GM19239 (cell line): Measurements from ENCODE around the gene ATP2B3.

Source experiments
- DNase-seq: peaks from one replicate; pipeline ENCODE4 v3.0.0; 2011; ENCODE audit warnings: low spot score; ENCODE audit not compliant: insufficient read length
- FAIRE-seq: peaks from 2 replicates; lab custom pipeline; 2011; peaks lifted over from hg19 to GRCh38; lab: Jason Lieb, UNC

The ATP2B3 gene

DNA sequence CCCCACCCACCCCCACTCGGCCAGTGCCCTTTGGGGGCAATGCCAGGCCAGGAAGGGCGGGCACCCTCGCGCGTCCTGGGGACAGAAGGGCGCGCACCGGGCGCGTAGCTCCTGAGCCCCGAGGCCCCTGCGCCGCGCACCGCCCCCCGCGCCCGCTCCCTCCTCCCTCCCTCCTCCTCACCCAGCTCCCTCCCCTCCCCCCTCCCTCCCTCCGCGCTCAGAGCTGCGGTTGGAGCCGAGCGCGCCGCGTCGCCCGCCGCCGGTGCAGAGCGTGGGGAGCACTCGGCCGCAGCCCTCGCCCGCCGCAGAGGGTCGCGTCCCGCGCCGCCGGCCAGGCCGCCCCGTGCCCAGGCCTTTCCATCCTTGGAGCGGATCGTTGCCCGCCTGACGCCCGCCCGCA is at the start of gene ATP2B3:
TSS of gene ATP2B3 (plus strand) at position 220 of the 400 bp plus-strand sequence. CDS start 18,606 bp downstream, outside the sequence.
- no peak for DNase-seq
- FAIRE-seq: no peak

DNA sequence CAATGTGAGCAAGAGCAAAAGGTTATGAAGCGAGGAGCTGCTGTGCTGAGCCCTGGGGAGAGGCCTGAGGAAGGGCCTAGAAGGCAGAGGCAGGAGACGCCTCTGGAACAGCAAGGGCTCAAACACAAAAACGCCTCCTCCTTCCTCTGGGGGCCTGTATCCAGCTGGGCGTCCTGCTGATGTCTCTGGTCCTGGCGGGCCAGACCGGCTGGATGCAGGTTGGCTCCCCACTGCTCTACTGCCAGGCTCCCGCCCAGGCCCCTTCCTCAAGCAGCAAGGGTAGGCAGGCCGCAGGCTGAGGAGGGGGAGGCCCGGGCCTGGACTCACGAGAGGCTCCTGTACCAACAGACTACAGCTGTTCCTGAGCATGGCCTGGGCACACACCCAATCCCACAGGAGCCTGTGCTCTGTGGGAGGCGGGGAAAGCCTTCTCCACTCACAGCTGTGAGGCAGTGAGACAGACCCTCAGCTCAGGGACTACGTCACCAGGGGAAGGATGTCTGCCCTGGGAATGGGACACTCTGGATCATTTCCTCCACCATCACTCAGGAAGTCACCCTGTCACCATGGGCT is 49.3 kb upstream of the ATP2B3 start:
- DNase-seq: no peak

DNA sequence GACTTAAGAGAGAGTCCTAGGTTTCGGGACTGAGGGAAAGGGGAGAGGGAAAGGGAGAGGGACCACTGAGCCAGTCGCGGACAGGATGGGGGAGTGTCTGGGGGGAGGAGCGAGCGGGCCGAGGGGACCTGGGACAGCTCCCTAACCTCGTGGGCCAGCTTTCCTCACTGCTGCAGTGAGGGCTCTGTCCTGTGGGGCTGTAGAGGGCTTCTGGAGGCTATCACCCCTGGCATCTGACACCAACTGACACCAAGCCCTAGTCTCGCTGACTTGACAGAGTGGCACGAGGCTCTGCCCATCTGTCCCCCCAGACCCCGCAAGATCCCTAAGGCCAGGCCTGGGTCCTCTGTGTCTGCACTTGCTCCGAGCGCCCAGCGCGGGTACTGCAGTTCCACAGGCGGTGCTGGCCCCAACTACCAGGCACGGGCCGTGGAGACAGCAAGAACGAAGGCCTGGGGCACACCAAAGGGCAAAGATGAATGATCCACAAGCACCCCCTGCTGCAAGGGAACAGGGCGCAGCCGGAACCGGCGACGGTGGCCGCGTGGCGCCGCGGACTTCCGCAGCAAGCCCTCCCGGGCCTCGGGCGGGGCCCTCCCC is 47.5 kb upstream of the ATP2B3 start:
- peak; percentile 52 for FAIRE-seq
- DNase-seq: no peak

More for the DNA sequence above, 49.3 kb upstream of the ATP2B3 start:
- no peak for FAIRE-seq

DNA sequence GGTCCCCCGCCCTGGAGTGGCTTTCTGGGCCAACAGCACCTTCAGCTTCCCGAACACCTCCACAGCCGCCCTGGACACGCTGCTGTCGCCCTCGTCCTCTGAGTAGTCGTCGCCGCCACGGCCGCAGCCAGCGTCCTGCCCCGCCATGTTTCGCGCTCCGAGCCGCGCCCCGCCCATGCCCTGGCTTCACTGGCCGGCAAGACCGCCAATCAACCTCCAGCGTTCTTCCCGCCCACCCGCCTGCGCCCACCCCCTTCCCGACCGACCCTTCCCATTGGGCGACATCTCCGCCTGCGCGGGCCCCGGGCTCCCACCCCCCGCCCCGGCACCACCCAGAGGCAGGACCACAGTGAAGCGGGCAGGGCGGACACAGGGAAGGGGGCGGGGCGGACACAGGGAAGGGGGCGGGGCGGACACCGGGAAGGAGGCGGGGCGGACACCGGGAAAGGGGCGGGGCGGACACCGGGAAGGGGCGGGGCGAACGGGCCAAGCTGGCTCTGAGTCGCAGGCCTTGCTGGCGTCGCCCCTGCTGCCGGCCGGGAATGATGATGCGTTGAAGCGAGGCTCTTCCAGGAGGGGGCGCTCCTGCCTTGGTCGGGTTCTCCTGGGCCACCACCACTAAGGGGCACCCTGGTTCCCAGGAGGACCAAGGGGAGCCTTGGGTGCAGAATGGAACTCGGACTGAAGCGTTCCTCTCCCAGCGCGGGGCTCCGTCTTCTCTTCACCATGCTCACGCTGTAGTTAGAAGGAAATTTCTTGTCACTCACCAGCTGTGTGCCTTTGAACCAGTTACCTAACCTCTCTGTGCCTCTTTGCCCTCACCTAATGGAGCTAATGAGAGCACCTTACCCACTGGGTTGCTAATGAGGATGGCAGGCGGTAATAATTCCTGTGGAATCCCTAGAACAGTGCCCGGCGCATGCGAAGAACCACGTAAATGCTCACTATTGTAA is 46.8 kb upstream of the ATP2B3 start, which contains the start of gene HAUS7:
TSS of gene HAUS7 (minus strand) at position 166 of the 953 bp plus-strand sequence. CDS start at position 147, 19 bp downstream.
- DNase-seq (peak; percentile 91), FAIRE-seq (peak; percentile 88)

DNA sequence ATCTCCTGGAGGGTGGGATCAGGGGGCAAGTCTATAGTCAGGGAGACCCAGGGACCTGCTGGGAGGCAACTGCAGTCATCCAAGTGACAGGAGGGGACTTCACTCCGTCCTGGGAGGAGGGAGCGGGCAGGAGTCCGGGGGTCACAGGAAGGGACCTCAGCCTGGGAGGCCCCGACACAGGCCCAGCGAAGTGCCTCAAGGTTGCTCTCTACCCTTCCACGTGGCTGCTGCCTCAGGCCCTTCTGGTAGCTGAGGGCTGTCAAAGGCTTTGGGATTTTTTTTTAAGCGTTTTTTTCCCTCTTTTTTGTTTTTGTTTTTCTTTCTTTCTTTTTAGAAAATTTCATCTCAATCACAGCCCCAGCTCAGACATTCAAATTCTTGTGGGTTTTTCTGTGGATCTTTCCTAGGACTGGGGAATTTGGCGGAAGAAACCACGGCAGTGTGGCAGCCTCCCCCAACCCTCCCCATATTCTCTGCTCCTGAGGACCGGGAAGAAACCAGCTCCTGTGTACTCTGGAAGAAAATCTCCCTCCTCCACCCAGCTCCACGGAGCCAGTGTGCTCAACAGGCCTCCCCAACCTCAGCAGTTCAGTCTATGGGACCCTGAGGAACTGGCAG is 45.7 kb upstream of the ATP2B3 start:
- peak; percentile 48 for FAIRE-seq
- no peak for DNase-seq

DNA sequence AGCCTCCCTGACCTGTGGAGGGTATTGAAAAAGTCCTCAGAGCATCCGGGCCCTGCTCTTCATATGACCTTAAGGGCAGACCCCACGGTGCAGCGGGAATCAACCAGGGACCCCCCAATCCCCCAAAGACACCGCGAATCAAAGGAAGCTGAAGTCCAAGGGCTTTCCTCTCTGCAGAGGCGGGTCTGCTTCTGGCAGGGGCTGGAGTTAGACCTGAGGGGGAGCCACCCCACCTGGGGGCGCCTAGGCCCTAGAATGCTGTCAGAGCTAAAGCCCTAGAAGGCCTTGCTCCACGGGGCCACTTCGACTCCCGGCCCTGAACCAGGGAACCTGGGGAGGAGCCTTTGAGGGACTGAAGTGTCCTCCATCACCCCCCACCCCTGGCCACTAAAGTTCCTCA is 44.3 kb upstream of the ATP2B3 start:
- DNase-seq (no peak), FAIRE-seq (no peak)

DNA sequence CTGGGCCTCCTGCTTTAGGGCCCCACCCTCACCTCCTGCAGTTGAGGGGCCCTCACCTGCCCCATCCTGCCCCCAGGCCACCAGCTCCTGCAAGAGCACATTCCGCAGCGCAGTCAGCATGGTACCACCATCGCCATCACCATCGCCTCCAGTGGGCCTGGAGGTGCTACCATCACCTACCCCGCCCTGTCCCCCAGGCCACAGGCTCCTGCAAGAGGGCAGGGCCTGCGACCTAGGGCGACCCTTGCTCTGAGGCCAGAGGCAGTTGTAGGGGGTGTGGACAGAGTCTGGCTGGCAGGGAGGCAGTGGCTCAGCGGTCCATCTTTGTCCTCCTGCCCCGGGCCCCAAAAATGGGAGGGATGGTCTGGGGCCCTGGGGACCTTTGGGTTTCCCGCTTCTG is 43.2 kb upstream of the ATP2B3 start:
- no peak for FAIRE-seq
- no peak for DNase-seq

DNA sequence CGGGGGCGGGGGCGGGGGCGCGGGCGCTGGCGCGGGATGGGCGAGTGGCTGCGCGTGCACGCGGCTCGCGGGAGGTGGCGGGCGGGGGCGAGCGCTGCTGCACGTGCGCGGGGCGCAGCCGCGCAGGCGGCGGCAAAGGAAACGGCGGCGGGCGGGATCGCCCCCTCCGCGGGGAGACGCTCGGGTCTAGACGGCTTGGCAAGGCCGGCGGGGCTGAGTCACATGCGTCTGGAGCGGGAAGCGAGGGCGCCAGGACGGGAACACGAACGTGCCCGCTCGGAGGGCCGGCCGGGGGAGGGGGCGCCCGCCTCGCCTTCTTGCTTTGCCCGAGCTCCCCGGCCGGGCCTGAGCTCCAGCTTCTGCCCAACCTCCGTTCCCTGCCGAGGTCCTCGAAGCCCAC is 42.7 kb upstream of the ATP2B3 start:
- DNase-seq (no peak), FAIRE-seq (no peak)

DNA sequence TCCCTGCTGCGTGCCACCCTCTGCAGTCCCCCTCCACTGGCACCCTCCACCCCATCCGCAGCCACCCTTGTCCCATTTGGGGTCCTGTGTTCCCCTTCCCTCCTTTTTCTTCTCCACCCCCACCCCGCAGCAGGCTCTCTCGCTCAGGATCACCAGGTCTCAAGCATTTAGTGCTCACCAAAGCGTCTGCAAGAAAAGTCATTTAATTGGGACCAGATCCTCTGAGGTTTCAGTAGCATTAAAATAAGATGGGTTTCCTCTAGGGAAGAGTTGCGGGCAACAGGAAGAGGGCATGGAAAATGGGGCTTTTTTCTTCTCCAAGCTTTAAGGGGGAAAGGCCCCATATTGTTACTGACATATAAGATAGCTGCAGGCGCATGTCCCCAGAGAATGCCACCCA is 42.2 kb upstream of the ATP2B3 start:
- DNase-seq: no peak
- no peak for FAIRE-seq

DNA sequence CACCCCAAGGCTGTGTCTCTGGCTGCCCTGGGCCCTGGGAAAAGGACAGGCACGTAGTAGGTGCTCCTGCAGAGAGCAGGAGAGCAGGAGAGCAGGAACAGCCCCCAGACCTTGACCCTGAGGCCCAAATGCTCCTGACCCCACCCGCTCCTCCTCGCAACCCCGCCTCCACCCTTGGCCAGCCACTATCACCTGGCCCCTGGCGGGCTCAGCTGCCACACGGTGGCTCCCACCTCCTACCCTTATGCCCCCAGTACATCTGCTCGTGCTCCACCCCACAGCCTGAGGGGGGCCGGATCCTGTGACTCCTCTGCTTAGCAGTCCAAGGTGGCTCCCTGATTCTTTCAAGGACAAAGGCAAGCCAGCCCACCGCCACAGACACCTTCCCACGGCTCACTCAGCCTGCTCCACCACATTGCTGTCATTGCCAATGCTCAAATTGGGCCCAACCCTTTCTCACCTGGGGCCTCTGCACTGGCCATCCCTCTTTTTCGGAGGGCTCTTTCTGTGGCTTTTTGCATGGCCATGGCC is 41.6 kb upstream of the ATP2B3 start:
- DNase-seq (no peak), FAIRE-seq (no peak)

DNA sequence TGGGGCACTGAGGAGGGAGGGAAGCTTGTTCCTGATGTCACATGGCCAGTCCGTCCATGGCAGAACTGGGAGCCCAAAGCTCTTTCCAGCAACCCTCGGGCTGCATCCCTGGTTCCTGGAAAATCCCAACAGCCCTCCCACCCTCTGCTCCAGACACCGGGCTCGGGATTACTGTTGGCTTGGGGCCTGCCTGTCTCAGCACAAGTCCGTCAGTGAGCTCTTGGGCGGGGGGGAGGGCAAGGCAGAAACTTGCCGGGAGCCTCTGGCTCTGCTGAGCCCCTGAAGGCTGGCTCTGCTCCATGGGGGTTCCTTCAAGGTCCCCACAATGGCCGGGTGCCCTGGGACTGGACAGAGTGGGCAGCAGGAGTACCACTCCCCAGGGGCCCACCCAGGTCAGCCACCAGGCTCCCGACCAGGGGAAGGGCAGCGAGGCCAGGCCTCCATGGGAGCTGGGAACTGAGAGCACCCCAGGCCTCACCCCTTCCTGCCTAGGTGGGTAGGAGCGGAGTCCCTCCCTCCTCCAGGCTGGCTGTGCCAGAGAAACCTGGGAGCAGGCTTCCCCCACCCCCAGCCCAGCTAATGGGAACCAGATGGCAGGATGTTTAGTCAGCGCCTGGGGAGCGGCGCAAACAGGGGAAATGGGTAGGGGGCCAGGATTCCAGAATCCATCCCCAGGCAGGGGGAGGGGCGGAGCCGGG is 40.6 kb upstream of the ATP2B3 start:
- FAIRE-seq (no peak), DNase-seq (no peak)

DNA sequence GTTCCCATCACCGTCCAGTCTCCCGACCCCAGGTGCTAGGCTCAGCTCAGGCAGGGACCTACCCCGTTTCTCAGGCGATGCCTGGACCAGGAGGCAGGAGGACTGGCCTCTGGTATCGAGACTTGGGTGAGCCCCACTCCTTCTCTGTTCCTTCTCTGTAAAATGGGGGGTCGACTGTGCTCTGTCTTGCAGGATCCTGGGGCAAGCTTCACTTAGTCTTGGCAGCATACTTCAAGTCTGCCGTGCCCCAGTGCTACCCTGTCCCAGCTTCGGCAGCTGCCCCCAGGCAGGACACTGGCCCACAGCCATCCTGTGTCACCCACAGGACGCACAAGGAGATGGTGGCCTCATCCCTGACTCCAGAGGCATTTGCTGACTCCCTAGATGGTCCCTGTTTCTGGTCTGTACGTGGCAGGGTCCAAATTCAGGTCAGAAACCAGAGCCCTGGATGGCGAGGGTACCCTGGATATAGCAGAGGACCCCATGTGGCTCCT is 40.0 kb upstream of the ATP2B3 start:
- no peak for DNase-seq
- no peak for FAIRE-seq

DNA sequence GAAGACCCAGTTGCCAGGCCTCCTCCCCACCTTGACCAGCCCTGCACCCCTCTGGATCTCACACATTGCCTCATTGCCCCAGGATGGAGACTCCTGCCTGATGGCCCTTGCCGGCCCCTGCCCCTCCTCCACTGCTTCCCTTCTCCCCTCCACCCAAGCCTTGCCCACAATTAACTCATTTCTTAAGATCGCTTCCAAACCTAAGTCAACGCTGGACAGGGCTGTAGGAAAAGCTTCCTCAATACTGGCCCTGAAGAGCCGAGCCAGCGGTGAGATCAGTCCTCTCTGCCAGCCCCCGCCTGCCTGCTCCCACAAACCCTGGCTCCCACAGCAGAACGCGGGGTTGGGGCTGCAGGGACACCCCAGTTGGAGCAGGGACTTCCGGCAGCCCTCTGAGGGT is 39.5 kb upstream of the ATP2B3 start:
- FAIRE-seq (no peak), DNase-seq (no peak)

DNA sequence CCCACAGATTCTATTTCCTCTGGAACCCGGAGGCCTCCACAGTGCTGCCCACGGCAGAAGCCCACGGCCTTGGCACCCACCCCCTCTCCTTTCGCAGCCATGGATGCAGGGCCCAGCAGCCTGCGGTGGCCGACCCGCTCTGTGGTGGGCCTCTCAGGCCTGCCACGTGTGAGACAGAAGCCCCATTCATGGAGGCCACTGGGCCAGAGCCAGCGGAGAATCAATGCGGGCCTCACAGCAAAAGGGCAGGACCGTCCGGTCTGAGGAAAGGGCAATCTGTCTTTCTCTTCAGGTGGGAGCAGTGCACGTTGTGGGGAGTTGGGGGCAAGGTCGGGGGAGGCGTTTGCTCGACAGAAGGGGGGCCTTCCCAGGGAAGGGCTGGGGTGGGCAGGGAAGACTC is 38.7 kb upstream of the ATP2B3 start:
- DNase-seq (no peak), FAIRE-seq (no peak)

DNA sequence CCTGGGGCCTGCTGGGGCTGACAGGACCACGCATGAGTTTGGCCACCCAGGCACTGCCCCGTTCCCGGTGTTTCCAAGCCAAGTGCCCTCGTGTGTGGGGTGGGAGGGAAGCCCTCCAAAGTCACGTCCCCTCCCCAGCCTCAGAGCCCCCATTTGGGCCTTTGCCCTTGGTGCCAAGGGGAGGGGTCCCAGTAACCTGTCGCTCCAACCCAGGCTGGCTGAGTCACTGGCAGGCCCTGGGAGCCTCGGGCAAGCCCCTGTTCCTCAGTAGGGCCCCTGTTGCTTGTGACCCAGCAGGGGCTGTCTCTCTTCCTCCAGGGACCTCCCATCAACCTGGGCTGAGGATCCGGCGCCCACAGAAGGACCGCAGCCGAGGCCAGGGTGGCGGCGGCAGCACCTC is 36.4 kb upstream of the ATP2B3 start:
- DNase-seq: no peak
- FAIRE-seq: no peak

DNA sequence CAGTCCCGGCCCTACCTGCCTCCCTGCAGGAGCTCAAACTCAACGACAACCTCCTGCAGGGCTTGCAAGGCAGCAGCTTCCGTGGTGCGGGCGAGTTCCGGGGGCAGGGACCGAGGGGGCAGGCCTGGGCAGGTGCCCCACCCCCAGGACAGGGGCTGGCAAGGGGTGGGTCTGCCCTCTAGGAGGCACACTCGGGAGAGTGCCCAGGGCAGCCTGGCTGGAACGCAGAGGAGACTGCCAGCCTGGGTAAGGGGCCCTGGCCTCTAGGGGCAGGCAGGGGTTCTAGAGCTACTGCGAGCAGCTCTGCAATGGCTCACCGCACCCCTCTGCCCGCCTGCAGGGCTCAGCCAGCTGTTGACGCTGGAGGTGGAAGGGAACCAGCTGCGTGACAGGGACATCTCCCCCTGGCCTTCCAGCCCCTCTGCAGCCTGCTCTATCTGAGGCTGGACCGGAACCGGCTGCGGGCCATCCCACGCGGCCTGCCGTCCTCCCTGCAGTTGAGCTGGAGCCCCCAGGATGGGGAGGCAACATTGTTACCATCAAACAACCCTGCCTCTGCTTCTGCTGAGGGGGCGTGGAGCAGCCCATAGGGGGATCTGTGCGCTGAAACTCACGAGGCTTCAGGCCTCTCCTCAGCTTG is 34.9 kb upstream of the ATP2B3 start:
- DNase-seq (no peak), FAIRE-seq (no peak)

DNA sequence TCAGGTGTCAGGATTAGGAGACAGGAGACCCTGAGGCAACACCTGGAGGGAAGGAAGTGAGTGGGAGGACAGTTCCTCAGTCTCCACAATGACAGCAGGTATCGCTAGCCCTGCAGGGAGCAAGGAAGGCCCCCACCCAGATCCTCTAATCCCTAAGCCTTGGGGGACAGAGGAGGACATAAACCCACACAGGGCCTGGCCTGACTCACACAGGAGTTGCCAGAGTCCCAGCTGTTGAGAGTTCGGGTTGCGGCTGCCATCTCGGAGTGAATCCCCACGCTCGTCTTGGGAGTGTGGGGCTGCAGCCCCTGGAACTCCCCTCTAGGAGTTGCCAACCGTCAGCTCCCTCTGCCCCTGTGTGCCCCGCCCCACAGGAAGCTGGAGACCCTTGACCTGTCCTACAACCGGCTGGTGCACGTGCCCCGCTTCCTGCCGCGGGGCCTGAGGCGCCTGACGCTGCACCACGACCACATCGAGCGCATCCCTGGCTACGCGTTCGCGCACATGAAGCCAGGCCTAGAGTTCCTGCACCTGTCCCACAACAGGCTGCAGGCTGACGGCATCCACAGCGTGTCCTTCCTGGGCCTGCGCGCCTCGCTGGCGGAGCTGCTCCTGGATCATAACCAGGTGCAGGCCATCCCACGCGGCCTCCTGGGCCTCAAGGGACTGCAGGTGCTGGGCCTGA is 31.9 kb upstream of the ATP2B3 start:
- FAIRE-seq (no peak), DNase-seq (no peak)

DNA sequence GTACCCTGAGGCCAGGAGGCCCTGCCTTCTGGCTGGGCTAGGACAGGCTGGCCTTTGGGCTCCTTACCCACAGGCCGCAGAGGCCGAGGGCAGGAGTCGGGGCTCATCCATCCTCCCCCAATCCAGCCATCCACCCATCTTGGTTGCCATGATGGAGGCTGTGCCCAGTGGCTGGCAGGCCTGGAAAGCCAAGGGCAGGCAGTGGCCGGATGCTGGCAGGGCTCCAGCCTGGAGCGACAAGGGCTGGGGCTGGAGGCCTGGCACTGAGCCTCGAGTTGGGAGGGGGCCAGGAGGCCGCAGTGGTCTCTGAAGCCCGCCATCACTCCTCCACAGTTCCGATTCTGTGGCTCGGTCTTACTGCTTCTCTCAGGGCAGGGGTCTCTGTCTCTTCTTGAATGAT is 31.3 kb upstream of the ATP2B3 start:
- no peak for FAIRE-seq
- no peak for DNase-seq
